Caco-2 (cell line): ENCODE measurements around the gene MET. TPM values are rescaled to one million over a fixed set of nuclear protein-coding genes. Genes with fewer than 3 reads are reported as not detected.

Source experiments
- BruUV-seq: library from RNA; stranded (reverse); fragments of 400-500 nt; replicated peaks from 2 replicates; lab custom pipeline; 2021; lab: Mats Ljungman, UMichigan
- CTCF ChIA-PET: fragments of 300-600 bp; sonication (Branson Sonifier 250); formaldehyde crosslinking; loops from one replicate; lab custom pipeline; 2022; ENCODE audit warnings: antibody characterized with exemption; lab: Charles Lee
- POLR2A ChIA-PET: fragments of 300-600 bp; sonication (Branson Sonifier 250); formaldehyde crosslinking; loops from one replicate; lab custom pipeline; 2022; ENCODE audit warnings: antibody characterized with exemption; lab: Charles Lee
- DNase-seq, 2 experiments: peaks; one replicate each; pipeline versions ENCODE4 v3.0.0 to v3.0.0-alpha.2; 2020 to 2022
- H3K27me3 ChIP-seq: replicated peaks from 2 replicates; pipeline ENCODE4 v1.6.0; 2011; ENCODE audit warnings: low read length; ENCODE audit not compliant: control insufficient read depth, insufficient read depth
- H3K36me3 ChIP-seq: 2 replicates; pipeline ENCODE4 v1.5.1; 2011; ENCODE audit warnings: low read length; ENCODE audit not compliant: control insufficient read depth, insufficient read depth
- H3K4me1 ChIP-seq: fragments of 250-450 bp; sonication (Bioruptor Pico); 2 replicates; pipeline ENCODE4 v1.5.1; 2020; ENCODE audit warnings: mild to moderate bottlenecking
- H3K4me3 ChIP-seq: 2 replicates; pipeline ENCODE4 v1.5.1; 2011; ENCODE audit warnings: low read depth, mild to moderate bottlenecking, control low read depth, low read length
- H3K9me3 ChIP-seq: fragments of 250-450 bp; sonication (Bioruptor Pico); 2 replicates; pipeline ENCODE4 v1.5.1; 2020; ENCODE audit warnings: mild to moderate bottlenecking, moderate library complexity
- H3K27ac Mint-ChIP-seq: one replicate; pipeline ENCODE4 v1.8.0; 2022; ENCODE audit warnings: mixed read lengths; ENCODE audit not compliant: unreplicated experiment
- H3K27me3 Mint-ChIP-seq: one replicate; pipeline ENCODE4 v1.8.0; 2022; ENCODE audit warnings: mixed read lengths; ENCODE audit not compliant: insufficient read depth, unreplicated experiment
- H3K36me3 Mint-ChIP-seq: one replicate; pipeline ENCODE4 v1.8.0; 2022; ENCODE audit warnings: mild to moderate bottlenecking, mixed read lengths; ENCODE audit not compliant: insufficient read depth, unreplicated experiment
- H3K4me1 Mint-ChIP-seq: one replicate; pipeline ENCODE4 v1.8.0; 2022; ENCODE audit warnings: low read depth, mixed read lengths; ENCODE audit not compliant: unreplicated experiment
- H3K4me3 Mint-ChIP-seq: one replicate; pipeline ENCODE4 v1.8.0; 2022; ENCODE audit warnings: mild to moderate bottlenecking, moderate library complexity, mixed read lengths; ENCODE audit not compliant: unreplicated experiment
- H3K9me3 Mint-ChIP-seq: one replicate; pipeline ENCODE4 v1.8.0; 2022; ENCODE audit warnings: mixed read lengths; ENCODE audit not compliant: unreplicated experiment
- CTCF ChIP-seq, 2 experiments: fragments of 200-600 bp in 1 of 2; IDR thresholded peaks; 1 replicate in 1 of 2; 2 replicates in 1 of 2; pipeline versions ENCODE4 v1.5.1 to v1.8.0; 2011 to 2022; ENCODE audit warnings: antibody characterized with exemption in 1 of 2, control low read depth in 1 of 2, inconsistent platforms in 1 of 2, low read depth in 1 of 2, low read length in 1 of 2, mild to moderate bottlenecking in 1 of 2, moderate library complexity in 1 of 2; ENCODE audit not compliant: insufficient read depth in 1 of 2, severe bottlenecking in 1 of 2, unreplicated experiment in 1 of 2
- intact Hi-C: fragments of 100-400 bp; cut with micrococcal nuclease; formaldehyde crosslinking; loops from one replicate; pipeline ENCODE4 v1.10.0; 2022; ENCODE audit not compliant: unreplicated experiment
- total RNA-seq: library from RNA; stranded (reverse); gene quantifications from 2 replicates; pipeline ENCODE4 v1.2.3, GENCODE V29; 2022

MET gene
- total RNA-seq, 1 experiment from 2014 or later: 82.9 TPM

- Histone ChIP-seq H3K9me3 (no peaks in the 10 kb centered on the region), H3K4me1 (no peaks in the 10 kb centered on the region), H3K36me3 (no peaks in the 10 kb centered on the region), H3K4me3 (no peak overlapping the region), H3K27me3 (no peaks in the 10 kb centered on the region)
- TF ChIP-seq CTCF (IDR thresholded peaks at IDR 0.05; ENCODE audit: insufficient read depth in 1 of 2, low read depth in 1 of 2, low read length in 1 of 2, severe bottlenecking in 1 of 2, unreplicated experiment in 1 of 2): no peak
- no TSS peak for BruUV-seq
- no peak overlapping the region for H3K27ac Mint-ChIP-seq
- H3K4me1 Mint-ChIP-seq: peaks cover 3% of the 10 kb centered on the region
- no peak for DNase-seq
- ChIA-PET POLR2A (no interaction called here), CTCF (no interaction called here)
- no peaks in the 10 kb centered on the region for H3K27me3 Mint-ChIP-seq
- no peak overlapping the region for H3K4me3 Mint-ChIP-seq
- H3K9me3 Mint-ChIP-seq: no peaks in the 10 kb centered on the region
- no peaks in the 10 kb centered on the region for H3K36me3 Mint-ChIP-seq
- intact Hi-C loops: no loop called here
These were observed 24.7 kb upstream of the MET start for GRCh38 chr7:116647290-116647689.

GRCh38 chr7:116647861-116648260, 24.1 kb upstream of the MET start:
- intact Hi-C loops: no loop called here
- no peak overlapping the region for H3K4me3 Mint-ChIP-seq
- ChIA-PET CTCF (no interaction called here), POLR2A (no interaction called here)
- Histone ChIP-seq H3K4me1 (peaks cover 3% of the 10 kb centered on the region), H3K27me3 (no peaks in the 10 kb centered on the region), H3K9me3 (no peaks in the 10 kb centered on the region), H3K36me3 (no peaks in the 10 kb centered on the region), H3K4me3 (no peak overlapping the region)
- H3K4me1 Mint-ChIP-seq: peaks cover 8% of the 10 kb centered on the region
- no peaks in the 10 kb centered on the region for H3K27me3 Mint-ChIP-seq
- no TSS peak for BruUV-seq
- no peak for TF ChIP-seq CTCF (IDR thresholded peaks at IDR 0.05; ENCODE audit: insufficient read depth in 1 of 2, low read depth in 1 of 2, low read length in 1 of 2, severe bottlenecking in 1 of 2, unreplicated experiment in 1 of 2)
- H3K9me3 Mint-ChIP-seq: no peaks in the 10 kb centered on the region
- no peaks in the 10 kb centered on the region for H3K36me3 Mint-ChIP-seq
- no peak overlapping the region for H3K27ac Mint-ChIP-seq
- DNase-seq: no peak

- CTCF ChIA-PET: no interaction called here
These were observed 21.6 kb upstream of the MET start for GRCh38 chr7:116650436-116650835.

More at GRCh38 chr7:116650436-116650835, 21.6 kb upstream of the MET start:
- H3K36me3 Mint-ChIP-seq: no peaks in the 10 kb centered on the region
- BruUV-seq: no TSS peak
- no peaks in the 10 kb centered on the region for H3K27me3 ChIP-seq
- H3K27ac Mint-ChIP-seq: no peak overlapping the region
- H3K36me3 ChIP-seq: no peaks in the 10 kb centered on the region
- H3K4me1 ChIP-seq: peaks cover 29% of the 10 kb centered on the region
- H3K4me3 ChIP-seq: no peak overlapping the region
- POLR2A ChIA-PET: no interaction called here
- intact Hi-C loops: no loop called here
- H3K4me3 Mint-ChIP-seq: no peak overlapping the region
- no peak for TF ChIP-seq CTCF (IDR thresholded peaks at IDR 0.05; ENCODE audit: insufficient read depth in 1 of 2, low read depth in 1 of 2, low read length in 1 of 2, severe bottlenecking in 1 of 2, unreplicated experiment in 1 of 2)
- no peaks in the 10 kb centered on the region for H3K9me3 Mint-ChIP-seq
- H3K4me1 Mint-ChIP-seq: peaks cover 24% of the 10 kb centered on the region
- no peaks in the 10 kb centered on the region for H3K9me3 ChIP-seq
- no peak for DNase-seq
- no peaks in the 10 kb centered on the region for H3K27me3 Mint-ChIP-seq
